Stimulated activated CD8-positive, alpha-beta memory T cell treated with anti-CD3 and anti-CD28 coated beads, Interleukin-4, amount 100 ng/mL, for 48 hours (primary cell): Measurements from ENCODE around the gene AGK.
"Not testable (repeated sequence)": the region's sequence is repeated elsewhere in the genome, so short reads cannot be mapped to it uniquely, and the experiment has no call there.

Source experiments
- DNase-seq: peaks from one replicate; pipeline ENCODE4 v3.0.0-alpha.2; 2020

AGK gene

GRCh38 chr7:141588912-141589311, 37.7 kb downstream of the AGK start:
- no peak for DNase-seq

DNA sequence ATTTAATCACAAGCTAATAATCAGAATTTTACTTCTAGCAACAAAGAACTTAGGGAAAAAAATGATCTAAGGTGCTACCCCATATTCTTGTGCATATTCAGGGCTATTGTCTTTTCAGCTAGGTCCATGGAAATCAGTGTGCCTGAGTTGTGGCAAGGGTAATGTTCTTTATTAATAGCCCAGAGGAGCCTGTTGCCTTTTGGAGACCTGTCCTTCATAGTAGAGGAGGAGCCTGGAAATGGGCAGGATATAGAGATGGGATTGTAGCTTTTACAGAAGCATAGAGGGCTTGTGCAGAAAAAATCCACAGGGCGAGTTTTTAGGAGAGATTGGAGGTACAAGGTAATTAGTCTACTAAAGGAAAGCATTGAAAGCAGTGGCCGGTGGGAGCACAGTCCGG, 38.9 kb downstream of the AGK start:
- no peak for DNase-seq

DNA sequence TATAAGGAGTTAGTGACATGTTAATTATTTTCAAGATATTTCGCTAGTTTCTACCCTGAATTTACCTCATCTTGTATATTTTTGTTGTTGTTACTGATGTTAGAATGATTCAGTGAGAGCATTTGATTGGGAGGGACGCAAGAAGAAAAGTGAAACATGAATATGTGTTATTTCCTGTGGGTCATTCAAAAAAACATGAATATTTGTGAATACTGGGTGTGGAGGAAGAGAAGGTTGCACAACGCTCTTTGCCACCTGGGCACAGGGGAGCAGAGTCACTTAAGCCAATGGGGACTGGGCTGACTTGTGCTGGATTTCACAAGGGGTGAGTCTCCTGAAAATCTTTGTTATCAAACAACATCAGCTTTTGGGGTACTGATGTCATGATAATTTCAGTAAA, 39.5 kb downstream of the AGK start:
- no peak for DNase-seq

GRCh38 chr7:141593134-141593533, 41.9 kb downstream of the AGK start:
- DNase-seq = no peak

DNA sequence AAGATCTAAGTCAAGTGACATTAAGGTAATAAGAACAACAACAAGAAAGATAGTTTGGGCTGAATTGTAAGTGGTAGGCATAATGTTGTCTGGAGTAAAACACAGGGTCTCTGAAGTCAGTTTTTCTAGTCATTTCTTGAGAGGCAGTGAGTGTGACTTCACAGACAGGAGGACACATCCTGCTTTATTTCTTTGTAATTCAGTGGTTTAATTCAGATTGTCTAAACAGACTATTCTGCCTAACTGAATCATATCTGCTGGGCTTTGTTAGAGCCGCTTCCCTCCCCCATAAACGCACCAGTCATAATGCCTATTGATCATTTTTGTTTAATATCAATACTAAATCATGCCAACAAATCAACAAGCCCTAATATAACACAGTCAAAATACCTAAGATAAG, 46.8 kb downstream of the AGK start:
- no peak for DNase-seq

DNA sequence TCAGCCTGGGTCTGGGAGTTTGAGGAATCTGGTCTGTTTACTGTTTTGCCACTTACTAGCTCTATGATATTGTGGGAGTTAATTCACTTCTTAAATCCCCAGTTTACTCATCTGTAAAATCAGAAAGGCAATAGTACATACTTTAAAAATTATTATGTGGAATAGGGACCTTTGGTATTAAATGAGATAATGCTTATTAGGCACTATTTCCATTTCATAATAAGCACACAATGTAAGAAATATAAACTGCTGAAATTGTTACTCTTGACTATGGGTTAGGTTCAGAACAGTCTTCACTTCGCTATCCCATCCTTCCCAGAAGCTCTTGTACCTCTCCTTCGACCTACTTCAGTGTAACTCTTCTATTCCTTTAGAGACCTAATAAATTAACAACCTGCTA, 47.2 kb downstream of the AGK start:
- DNase-seq = no peak

GRCh38 chr7:141600168-141601006, 49.2 kb downstream of the AGK start:
- DNase-seq = no peak

DNA sequence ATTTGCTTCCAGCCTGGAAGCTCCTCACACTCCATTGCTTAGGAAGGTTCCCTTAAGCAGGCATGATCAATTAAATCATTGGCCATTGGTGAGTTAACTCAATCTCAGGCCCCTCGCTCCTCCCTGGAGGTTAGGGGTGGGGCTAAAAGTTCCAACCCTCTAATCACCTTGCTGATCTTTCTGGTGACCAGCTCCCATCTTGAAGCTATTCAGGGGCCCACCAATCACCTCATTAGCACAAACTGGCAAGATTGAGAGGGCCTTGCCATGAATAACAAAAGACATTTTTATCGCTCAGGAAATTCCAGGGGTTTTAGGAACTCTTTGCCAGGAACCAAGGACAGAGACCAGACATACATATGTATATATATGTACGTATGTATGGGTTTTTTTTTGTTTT, 58.4 kb downstream of the AGK start:
- no peak for DNase-seq

DNA sequence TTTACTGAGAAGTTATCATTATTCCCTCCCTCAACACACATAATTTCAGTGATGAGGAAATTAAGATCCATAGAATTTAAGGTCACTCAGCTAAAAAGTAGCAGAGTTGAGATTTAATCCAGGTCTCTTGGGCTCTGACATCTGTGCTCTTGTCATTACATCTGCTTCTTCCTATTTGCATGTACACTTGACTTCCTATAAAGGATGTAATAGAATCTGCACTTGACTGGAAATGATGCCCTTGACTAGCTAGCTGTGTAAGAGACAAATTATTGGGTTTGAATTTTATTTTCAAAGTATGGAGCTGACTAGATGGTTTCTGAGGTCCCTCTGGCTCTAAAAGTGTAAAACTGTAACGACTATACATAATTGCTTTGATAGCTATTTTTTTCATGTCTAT, 59.5 kb downstream of the AGK start:
- DNase-seq = no peak

DNA sequence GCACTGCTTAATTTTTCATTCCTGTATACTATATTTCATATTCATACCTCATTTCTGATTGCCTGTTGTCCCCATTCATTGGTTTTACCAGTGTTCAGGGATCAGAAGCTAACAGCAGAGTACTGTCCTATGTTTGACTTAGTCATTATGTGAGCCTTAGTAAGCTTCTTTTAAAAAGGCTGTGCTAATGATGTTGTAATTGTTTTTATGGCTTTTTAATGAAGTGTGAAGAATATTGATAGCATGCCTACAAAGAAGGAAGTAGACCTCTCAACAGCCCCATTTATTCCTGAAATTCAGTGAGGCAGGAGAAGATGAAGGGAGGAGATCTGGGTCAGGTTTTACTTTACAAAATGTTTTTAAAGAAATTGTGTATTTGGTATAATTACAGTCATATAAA, 61.7 kb downstream of the AGK start:
- DNase-seq = no peak

DNA sequence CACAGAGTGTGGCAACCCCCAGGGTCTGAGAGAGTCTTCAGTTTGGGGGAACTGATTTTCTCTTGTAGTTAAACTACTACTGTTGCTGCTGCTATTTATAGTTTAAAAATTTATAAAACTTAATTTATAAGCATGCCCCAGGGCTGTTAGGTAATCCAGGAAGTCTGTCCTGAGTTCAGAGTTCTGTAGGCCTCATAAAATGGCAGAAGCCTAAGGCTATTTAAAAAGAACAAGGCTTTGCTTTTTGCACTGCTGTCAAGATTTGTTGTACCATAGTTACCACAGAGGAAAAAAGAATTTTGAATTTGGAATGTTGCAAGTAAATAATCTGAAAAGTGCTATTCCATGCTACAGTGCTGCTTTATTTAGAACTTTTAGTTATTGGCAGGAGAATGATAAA, 66.1 kb downstream of the AGK start:
- DNase-seq = no peak

DNA sequence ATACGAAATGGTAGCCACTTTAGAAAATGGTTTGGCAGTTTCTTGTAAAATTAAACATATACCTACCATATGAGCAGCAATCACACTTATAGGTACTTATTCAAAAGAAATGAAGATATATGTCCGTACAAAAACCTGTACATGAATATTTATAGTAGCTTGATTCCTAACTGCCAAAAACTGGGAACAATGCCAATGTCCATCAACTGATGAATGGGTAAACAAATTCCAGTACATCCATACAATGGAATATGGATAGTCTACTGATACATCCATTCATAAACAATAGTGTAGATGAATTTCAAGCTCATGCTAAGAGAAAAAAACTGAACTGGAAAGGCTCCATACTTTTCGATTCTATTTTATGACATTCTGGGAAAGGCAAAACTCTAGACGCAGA, 68.5 kb downstream of the AGK start:
- DNase-seq = no peak

DNA sequence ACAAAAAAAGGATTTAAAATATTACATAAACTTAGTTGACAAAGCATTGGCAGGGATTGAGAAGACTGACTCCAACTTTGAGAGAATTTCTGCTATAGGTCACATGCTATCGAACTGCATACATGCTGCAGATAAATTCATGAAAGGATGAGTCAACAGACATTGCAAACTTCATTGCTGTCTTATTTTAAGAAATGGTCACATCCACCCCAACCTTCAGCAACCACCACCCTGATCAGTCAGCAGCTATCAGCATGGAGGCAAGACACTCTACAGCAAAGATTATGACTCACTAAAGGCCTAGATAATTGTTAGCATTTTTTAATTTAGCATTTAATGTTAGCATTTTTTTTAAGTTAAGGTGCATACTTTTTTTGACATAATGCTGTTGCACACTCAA, 73.6 kb downstream of the AGK start:
- DNase-seq = no peak

DNA sequence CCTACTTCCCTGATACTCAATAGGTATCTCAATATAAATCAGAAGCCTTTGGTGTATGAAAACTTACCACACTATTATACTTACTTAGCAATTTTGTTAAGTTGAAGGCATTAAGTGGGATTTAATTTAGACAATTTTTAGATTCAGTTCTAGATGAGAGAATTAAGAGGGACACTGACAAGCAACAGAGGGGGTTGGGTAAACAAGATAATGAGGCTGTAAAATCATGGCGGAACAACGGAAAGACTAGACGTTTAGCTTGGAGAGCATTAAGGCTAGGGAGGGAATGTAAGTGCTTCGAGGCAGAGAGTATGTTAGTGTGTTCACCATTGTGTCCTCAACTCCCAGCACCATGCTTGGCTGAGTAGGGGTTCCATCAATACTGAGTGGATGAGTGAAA, 79.4 kb downstream of the AGK start:
- no peak for DNase-seq

- DNase-seq = no peak
These were observed 80.3 kb downstream of the AGK start for GRCh38 chr7:141631525-141631924.

- no peak for DNase-seq
These were observed 82.9 kb downstream of the AGK start for GRCh38 chr7:141634065-141634464.

- no peak for DNase-seq
These were observed 84.8 kb downstream of the AGK start for GRCh38 chr7:141636053-141636452.

DNA sequence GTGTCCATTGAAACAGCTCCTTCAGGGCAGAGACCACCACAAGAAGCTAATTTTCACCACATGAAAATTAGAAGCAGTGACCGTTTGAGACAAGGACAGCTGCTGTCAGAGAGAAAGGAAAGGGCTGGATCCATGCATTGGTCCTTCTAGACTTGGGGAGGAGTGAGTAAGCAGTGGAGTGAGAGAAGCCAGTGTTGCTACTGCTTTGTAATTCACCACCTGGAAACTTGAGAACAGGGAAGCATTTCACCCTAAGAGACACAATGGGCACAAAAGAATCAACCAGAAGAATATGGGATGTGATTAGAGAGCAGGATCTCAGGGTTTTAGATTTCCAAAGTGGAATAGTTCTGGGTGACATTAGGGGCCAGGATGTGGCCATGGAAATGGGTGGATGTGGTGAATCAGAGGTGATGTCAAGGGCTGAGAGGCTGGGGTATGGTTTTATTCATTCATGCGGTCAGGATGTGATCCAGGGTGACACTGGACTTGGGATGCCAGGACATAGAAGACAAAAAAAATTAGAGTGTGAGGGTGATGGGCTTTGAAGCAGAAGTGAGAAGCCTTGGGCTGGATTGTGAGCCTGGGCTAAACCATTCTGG, 89.1 kb downstream of the AGK start:
- DNase-seq = no peak

- no peak for DNase-seq
These were observed 90.7 kb downstream of the AGK start for GRCh38 chr7:141641876-141642275.

GRCh38 chr7:141645188-141645587, 94.0 kb downstream of the AGK start:
- no peak for DNase-seq

- DNase-seq = no peak
These were observed 95.7 kb downstream of the AGK start for GRCh38 chr7:141646826-141647480.

- not testable (repeated sequence) for DNase-seq
These were observed 96.5 kb downstream of the AGK start for GRCh38 chr7:141647701-141648100.

DNA sequence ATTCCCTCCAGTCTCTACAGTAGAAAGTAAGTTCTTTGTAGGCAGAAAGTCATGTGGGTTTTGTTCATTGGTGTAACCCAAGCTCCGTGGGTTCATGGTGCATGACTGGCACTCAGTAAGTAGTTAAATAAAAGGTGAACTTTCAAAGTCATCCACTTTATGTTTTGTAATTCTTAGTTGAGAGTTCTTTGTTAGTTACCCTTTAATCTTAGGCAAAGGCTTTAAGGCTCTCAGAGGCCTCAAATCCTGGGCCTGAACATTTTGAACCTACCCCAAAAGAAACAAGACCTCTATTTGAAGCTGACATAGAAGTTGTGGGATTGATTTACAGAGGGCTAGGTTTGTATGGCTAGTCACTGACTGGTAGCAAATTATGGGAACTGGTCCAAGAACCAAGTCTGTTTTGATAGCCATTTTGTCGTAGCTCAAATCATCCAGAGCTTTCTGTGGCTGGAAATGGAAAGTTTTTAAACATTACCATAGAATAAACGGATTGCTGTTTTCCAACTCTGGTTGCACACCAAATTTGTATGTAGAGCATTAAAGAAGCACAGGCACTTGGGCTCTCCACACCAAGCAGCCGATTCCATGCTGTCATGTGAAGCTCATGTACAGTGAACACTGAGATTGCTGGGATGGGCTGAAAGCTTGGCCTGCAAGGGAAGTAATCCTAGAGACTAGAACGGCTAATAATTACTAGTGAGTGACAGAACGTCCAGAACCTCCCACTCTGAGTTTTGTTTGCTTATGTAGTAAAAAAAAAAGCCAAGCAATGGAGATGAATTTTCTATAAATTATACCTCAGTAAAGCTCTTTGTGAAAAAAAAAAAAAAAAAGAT, 97.3 kb downstream of the AGK start:
- no peak for DNase-seq
